Stimulated activated CD8-positive, alpha-beta memory T cell treated with anti-CD3 and anti-CD28 coated beads, Interleukin-2, amount 100 ng/mL, for 48 hours (primary cell): ENCODE results near the gene OR13D1.
"Not testable (repeated sequence)": the region's sequence is repeated elsewhere in the genome, so short reads cannot be mapped to it uniquely, and the experiment has no call there.

Experiments
- DNase-seq, 2 donors: peaks; one replicate each; pipeline ENCODE4 v3.0.0-alpha.2; 2020; ENCODE audit warnings: low read depth in 2 of 2

Gene OR13D1, protein sequence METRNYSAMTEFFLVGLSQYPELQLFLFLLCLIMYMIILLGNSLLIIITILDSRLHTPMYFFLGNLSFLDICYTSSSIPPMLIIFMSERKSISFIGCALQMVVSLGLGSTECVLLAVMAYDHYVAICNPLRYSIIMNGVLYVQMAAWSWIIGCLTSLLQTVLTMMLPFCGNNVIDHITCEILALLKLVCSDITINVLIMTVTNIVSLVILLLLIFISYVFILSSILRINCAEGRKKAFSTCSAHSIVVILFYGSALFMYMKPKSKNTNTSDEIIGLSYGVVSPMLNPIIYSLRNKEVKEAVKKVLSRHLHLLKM

GRCh38 chr9:104694218-104694617 lies at the start of gene OR13D1:
TSS of gene OR13D1 (plus strand) at chr9:104694518. CDS start at chr9:104694518, 0 bp downstream.
- no peak for DNase-seq

DNA sequence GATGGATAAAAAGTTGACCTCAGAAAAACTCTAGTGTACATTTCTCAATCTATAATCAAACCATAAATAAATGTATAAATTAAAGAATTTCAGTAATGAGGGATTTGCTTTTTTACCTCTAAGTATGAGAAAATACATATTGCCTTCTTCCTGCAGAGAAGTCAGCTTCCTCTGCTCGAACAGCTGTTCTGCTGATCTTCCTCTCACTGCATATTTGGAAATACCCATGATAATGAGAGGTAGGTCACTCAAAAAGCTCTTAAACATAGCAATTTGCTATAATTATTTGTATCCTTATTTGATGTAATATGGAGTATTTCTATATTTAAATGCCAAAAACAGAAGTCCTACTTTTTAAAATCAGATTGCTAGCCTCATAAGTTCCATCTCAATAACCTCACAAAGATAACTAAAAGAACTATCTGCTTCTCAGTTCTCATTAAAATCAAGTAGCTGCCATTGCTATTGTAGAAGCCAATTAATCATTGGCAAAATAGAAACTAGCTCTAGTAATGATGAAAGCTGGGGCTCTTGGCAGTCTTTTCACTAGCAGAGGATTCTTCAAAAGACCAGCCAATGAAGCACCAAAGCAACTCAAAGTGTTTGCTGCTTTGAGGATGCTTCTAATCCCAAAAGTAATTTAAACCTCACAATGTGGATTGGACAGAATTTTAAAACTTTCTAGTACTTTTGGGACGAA lies 35.7 kb upstream of the OR13D1 start:
- DNase-seq: no peak

DNA sequence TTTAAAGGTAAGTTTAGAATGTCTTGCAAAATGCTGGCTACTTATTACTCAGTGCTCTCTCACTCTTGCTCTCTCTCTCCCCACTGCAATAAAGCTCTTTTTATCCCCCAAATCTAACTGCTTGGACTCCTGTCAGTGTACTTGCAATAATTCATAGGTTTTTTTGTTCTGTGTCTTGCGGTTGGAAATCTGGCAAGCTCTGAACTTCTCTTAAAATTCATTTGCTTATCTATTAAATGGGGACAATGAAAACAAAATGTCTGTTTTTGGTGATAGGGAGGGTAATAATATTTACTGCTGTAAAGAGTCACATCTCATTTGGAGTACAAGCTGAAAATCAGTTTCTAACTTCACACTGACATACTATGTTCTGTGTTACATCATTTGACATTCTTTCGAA lies 18.7 kb upstream of the OR13D1 start:
- DNase-seq: no peak

DNA sequence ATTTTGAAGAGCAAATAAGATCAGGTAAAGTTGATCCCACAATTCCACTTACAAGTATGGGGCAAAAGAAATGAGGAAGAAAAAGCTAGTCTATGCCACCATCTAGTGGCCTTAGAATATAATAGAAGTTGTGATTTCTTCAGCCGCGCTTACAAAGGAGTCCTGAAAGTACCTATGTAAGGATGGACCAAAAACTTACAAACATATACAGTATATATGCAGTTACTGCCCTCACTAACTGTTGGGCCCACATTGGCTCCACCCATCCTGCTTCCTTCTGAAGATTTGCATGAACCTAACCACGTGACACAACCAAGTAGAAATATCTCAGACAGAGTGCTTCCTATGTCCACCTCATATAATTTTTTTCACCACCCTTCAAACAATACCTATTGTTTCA lies 11.7 kb upstream of the OR13D1 start:
- no peak for DNase-seq

GRCh38 chr9:104686081-104686480 lies 8.2 kb upstream of the OR13D1 start:
- DNase-seq: no peak

DNA sequence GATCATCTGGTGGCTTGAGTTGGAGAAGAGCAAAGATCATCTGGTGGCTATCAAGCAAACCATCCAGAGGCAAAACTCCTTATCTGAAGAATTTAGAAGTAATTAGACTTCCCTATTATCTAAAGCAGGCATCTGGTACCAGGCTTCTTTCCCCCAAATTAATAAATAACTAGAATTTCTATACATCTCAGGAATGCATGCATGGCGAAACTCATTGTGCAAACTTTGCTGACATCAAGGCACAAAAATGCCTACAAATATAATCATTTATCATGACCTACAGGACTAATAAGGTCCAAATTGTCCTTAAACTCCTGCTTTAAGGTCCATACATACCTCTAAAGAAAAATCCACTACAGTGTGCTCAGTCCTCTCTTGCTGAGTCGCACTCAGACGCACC lies 6.0 kb downstream of the OR13D1 start:
- DNase-seq: no peak

DNA sequence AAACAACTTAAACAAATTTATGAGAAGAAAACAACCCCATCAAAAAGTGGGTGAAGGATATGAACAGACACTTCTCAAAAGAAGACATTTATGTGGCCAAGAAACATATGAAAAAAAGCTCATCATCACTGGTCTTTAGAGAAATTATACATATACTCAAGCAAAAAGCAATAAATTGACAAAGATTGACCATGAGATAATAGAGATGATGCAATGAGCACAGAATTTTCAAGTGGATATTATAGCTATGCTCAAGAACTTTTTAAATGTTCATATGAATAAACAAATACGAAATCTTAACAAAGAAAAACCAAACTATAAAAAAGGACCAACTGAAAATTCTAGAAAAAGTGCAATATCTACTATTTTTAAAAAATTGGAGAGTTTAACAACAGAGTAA lies 14.4 kb downstream of the OR13D1 start:
- not testable (repeated sequence) for DNase-seq

- no peak for DNase-seq
Observed at GRCh38 chr9:104711604-104712003, 17.3 kb downstream of the OR13D1 start.

GRCh38 chr9:104725014-104725413 lies 30.7 kb downstream of the OR13D1 start:
- DNase-seq: no peak

DNA sequence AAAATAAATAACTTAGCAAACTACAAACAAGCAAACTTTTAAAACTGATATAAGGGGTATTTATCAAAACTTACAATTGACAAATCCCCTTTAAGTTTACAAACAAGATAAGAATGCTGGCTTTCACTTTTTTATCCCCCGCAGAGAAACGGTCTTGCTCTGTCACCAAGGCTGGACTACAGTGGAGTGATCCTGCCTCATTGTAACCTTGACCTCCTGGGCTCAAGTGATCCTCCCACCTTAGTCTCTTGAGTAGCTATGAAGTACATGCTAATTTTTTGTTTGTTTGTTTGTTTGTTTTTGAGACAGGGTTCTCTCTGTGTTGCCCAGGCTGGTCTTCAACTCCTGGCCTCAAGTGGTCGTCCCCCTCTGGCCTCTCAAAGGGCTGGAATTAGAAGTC lies 44.1 kb downstream of the OR13D1 start:
- DNase-seq: no peak

- DNase-seq: no peak
Observed at GRCh38 chr9:104740621-104741020, 46.3 kb downstream of the OR13D1 start.

GRCh38 chr9:104743376-104743985 lies 49.2 kb downstream of the OR13D1 start:
- DNase-seq: no peak
